Measurements from ENCODE around the gene GRID2.

DNA sequence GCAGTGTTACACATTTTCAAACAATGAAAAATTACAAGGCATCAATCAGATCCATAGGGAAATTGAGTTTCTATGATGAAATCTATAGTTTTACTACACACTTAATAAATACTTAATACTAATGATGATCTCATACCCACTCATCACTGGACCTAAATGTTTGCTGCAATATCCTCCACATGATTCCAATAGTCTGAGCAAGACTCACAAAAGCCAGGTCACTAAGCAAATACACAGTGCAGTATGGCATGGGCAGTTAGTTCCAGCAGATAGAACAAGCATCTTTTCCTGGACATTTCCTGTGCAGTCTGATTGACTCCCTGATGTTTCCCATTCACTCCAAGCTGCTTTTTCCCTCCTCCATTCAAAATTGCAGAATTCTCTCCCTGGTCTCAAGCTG is 1415.8 kb downstream of the GRID2 start:
- TF ChIP-seq, protein P1, sequence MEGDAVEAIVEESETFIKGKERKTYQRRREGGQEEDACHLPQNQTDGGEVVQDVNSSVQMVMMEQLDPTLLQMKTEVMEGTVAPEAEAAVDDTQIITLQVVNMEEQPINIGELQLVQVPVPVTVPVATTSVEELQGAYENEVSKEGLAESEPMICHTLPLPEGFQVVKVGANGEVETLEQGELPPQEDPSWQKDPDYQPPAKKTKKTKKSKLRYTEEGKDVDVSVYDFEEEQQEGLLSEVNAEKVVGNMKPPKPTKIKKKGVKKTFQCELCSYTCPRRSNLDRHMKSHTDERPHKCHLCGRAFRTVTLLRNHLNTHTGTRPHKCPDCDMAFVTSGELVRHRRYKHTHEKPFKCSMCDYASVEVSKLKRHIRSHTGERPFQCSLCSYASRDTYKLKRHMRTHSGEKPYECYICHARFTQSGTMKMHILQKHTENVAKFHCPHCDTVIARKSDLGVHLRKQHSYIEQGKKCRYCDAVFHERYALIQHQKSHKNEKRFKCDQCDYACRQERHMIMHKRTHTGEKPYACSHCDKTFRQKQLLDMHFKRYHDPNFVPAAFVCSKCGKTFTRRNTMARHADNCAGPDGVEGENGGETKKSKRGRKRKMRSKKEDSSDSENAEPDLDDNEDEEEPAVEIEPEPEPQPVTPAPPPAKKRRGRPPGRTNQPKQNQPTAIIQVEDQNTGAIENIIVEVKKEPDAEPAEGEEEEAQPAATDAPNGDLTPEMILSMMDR (conservative IDR thresholded peaks at IDR 0.05; ENCODE audit: low read depth, low read length) = no peak
- TF ChIP-seq EZH2phosphoT487 (IDR thresholded peaks at IDR 0.05; ENCODE audit: borderline replicate concordance, low read length) = no peak
- TF ChIP-seq EZH2 (IDR thresholded peaks at IDR 0.05; ENCODE audit: low read length, unreplicated experiment) = no peak
